Activated CD4-positive, alpha-beta memory T cell treated with anti-CD3 and anti-CD28 coated beads for 36 hours (primary cell): Measurements from ENCODE around the gene CHRM4. TPM values are rescaled to one million over a fixed set of nuclear protein-coding genes. Genes with fewer than 3 reads are reported as not detected.

ENCODE experiments used
- CTCF ChIA-PET: fragments of 350-600 bp; sonication (Branson Sonifier 250); formaldehyde crosslinking; loops from one replicate; lab custom pipeline; 2021; ENCODE audit warnings: antibody characterized with exemption, inconsistent platforms; lab: Charles Lee
- POLR2A ChIA-PET: fragments of 350-600 bp; sonication (Branson Sonifier 250); formaldehyde crosslinking; loops from one replicate; lab custom pipeline; 2021; ENCODE audit warnings: antibody characterized with exemption; lab: Charles Lee
- DNase-seq: peaks from one replicate; pipeline ENCODE4 v3.0.0-alpha.2; 2020
- H3K27ac Mint-ChIP-seq: one replicate; pipeline ENCODE4 v1.8.0; 2021; ENCODE audit warnings: mixed read lengths
- H3K27me3 Mint-ChIP-seq: one replicate; pipeline ENCODE4 v1.8.0; 2021; ENCODE audit warnings: mixed read lengths
- H3K36me3 Mint-ChIP-seq: one replicate; pipeline ENCODE4 v1.8.0; 2021; ENCODE audit warnings: mixed read lengths
- H3K4me1 Mint-ChIP-seq: one replicate; pipeline ENCODE4 v1.8.0; 2021; ENCODE audit warnings: low read depth, mixed read lengths
- H3K4me3 Mint-ChIP-seq: one replicate; pipeline ENCODE4 v1.8.0; 2021; ENCODE audit warnings: mild to moderate bottlenecking, mixed read lengths
- H3K9me3 Mint-ChIP-seq: one replicate; pipeline ENCODE4 v1.8.0; 2021; ENCODE audit warnings: mixed read lengths
- intact Hi-C: fragments of 100-400 bp; cut with micrococcal nuclease; formaldehyde crosslinking; loops from one replicate; pipeline ENCODE4 v1.15.1; 2023
- total RNA-seq, 2 experiments: library from RNA; stranded (reverse); gene quantifications; one replicate each; pipeline ENCODE4 v1.2.3, GENCODE V29; 2021

The CHRM4 gene
- total RNA-seq, 2 experiments from 2014 or later: not detected

GRCh38 chr11:46420513-46420912 lies 28.9 kb upstream of the CHRM4 start:
- ChIA-PET POLR2A (no interaction called here), CTCF (no interaction called here)
- no peak overlapping the region for H3K27ac Mint-ChIP-seq
- DNase-seq: no peak
- no peak overlapping the region for H3K4me3 Mint-ChIP-seq
- peaks cover 29% of the 10 kb centered on the region for H3K36me3 Mint-ChIP-seq
- intact Hi-C loops: no loop called here
- H3K9me3 Mint-ChIP-seq: no peaks in the 10 kb centered on the region
- no peaks in the 10 kb centered on the region for H3K27me3 Mint-ChIP-seq
- H3K4me1 Mint-ChIP-seq: no peaks in the 10 kb centered on the region

- DNase-seq: no peak
- Mint-ChIP-seq H3K27ac (no peak overlapping the region), H3K27me3 (no peaks in the 10 kb centered on the region), H3K36me3 (peaks cover 34% of the 10 kb centered on the region), H3K9me3 (no peaks in the 10 kb centered on the region), H3K4me1 (no peaks in the 10 kb centered on the region), H3K4me3 (no peak overlapping the region)
- CTCF ChIA-PET: no interaction called here
- POLR2A ChIA-PET: no interaction called here
- intact Hi-C loops: loop anchor here (10.0 kb wide), 1 partner anchor 46 kb away; no protein-coding TSS in a partner anchor
These were observed 27.2 kb upstream of the CHRM4 start for GRCh38 chr11:46418751-46419150.

GRCh38 chr11:46417711-46418110 lies 26.1 kb upstream of the CHRM4 start:
- Mint-ChIP-seq H3K9me3 (no peaks in the 10 kb centered on the region), H3K27me3 (no peaks in the 10 kb centered on the region), H3K36me3 (peaks cover 33% of the 10 kb centered on the region), H3K27ac (no peak overlapping the region), H3K4me3 (no peak overlapping the region), H3K4me1 (no peaks in the 10 kb centered on the region)
- intact Hi-C loops: loop anchor here (10.0 kb wide), 1 partner anchor 47 kb away; no protein-coding TSS in a partner anchor
- DNase-seq: no peak
- ChIA-PET POLR2A (no interaction called here), CTCF (interaction anchor here (0.6 kb wide), 1 partner anchor 947 kb away, joined by 3 read pairs; no protein-coding TSS in a partner anchor)

GRCh38 chr11:46414879-46415278 lies 23.3 kb upstream of the CHRM4 start:
- Mint-ChIP-seq H3K9me3 (no peaks in the 10 kb centered on the region), H3K27ac (no peak overlapping the region), H3K4me3 (no peak overlapping the region), H3K27me3 (no peaks in the 10 kb centered on the region), H3K4me1 (no peaks in the 10 kb centered on the region), H3K36me3 (peaks cover 24% of the 10 kb centered on the region)
- no peak for DNase-seq
- intact Hi-C loops: loop anchor here (10.0 kb wide), 1 partner anchor 50 kb away; no protein-coding TSS in a partner anchor
- POLR2A ChIA-PET: no interaction called here
- CTCF ChIA-PET: no interaction called here

- Mint-ChIP-seq H3K4me1 (no peaks in the 10 kb centered on the region), H3K36me3 (peaks cover 26% of the 10 kb centered on the region), H3K9me3 (no peaks in the 10 kb centered on the region), H3K27me3 (no peaks in the 10 kb centered on the region), H3K27ac (no peak overlapping the region), H3K4me3 (no peak overlapping the region)
- DNase-seq: no peak
- ChIA-PET POLR2A (no interaction called here), CTCF (interaction anchor here (0.8 kb wide), 1 partner anchor 75 kb away, joined by 3 read pairs; no protein-coding TSS in a partner anchor)
- intact Hi-C loops: loop anchor here (10.0 kb wide), 1 partner anchor 50 kb away; no protein-coding TSS in a partner anchor
These were observed 22.9 kb upstream of the CHRM4 start for GRCh38 chr11:46414466-46414796.

GRCh38 chr11:46413760-46414465 lies 22.3 kb upstream of the CHRM4 start:
- Mint-ChIP-seq H3K9me3 (no peaks in the 10 kb centered on the region), H3K27me3 (no peaks in the 10 kb centered on the region), H3K4me3 (no peak overlapping the region), H3K4me1 (no peaks in the 10 kb centered on the region), H3K27ac (no peak overlapping the region), H3K36me3 (peaks cover 28% of the 10 kb centered on the region)
- POLR2A ChIA-PET: no interaction called here
- no peak for DNase-seq
- CTCF ChIA-PET: interaction anchor here (0.8 kb wide), 1 partner anchor 76 kb away, joined by 3 read pairs; no protein-coding TSS in a partner anchor
- intact Hi-C loops: loop anchor here (10.0 kb wide), 1 partner anchor 51 kb away; no protein-coding TSS in a partner anchor

GRCh38 chr11:46410021-46410420 lies 18.4 kb upstream of the CHRM4 start:
- H3K4me1 Mint-ChIP-seq: no peaks in the 10 kb centered on the region
- no peak overlapping the region for H3K4me3 Mint-ChIP-seq
- no peaks in the 10 kb centered on the region for H3K27me3 Mint-ChIP-seq
- DNase-seq: no peak
- no peaks in the 10 kb centered on the region for H3K9me3 Mint-ChIP-seq
- ChIA-PET POLR2A (no interaction called here), CTCF (interaction anchor here (1.1 to 2.0 kb wide), 2 partner anchors 21 to 208 kb away, joined by 4 to 5 read pairs; no protein-coding TSS in a partner anchor)
- peaks cover 21% of the 10 kb centered on the region for H3K36me3 Mint-ChIP-seq
- no peak overlapping the region for H3K27ac Mint-ChIP-seq
- intact Hi-C loops: loop anchor here (10.0 kb wide), 1 partner anchor 55 kb away; no protein-coding TSS in a partner anchor

GRCh38 chr11:46408407-46408986 lies 16.9 kb upstream of the CHRM4 start:
- POLR2A ChIA-PET: interaction anchor here (0.6 kb wide), 1 partner anchor 187 kb away, joined by 3 read pairs; no protein-coding TSS in a partner anchor
- peaks cover 24% of the 10 kb centered on the region for H3K36me3 Mint-ChIP-seq
- DNase-seq: no peak
- H3K4me1 Mint-ChIP-seq: no peaks in the 10 kb centered on the region
- CTCF ChIA-PET: interaction anchor here (0.7 to 2.0 kb wide), 2 partner anchors 19 to 80 kb away, joined by 5 to 6 read pairs; no protein-coding TSS in a partner anchor
- H3K4me3 Mint-ChIP-seq: no peak overlapping the region
- H3K27ac Mint-ChIP-seq: no peak overlapping the region
- H3K27me3 Mint-ChIP-seq: no peaks in the 10 kb centered on the region
- intact Hi-C loops: no loop called here
- no peaks in the 10 kb centered on the region for H3K9me3 Mint-ChIP-seq

GRCh38 chr11:46407635-46408034 lies 16.1 kb upstream of the CHRM4 start:
- Mint-ChIP-seq H3K27me3 (no peaks in the 10 kb centered on the region), H3K36me3 (peaks cover 30% of the 10 kb centered on the region), H3K27ac (no peak overlapping the region), H3K4me1 (no peaks in the 10 kb centered on the region), H3K4me3 (no peak overlapping the region), H3K9me3 (no peaks in the 10 kb centered on the region)
- POLR2A ChIA-PET: no interaction called here
- CTCF ChIA-PET: no interaction called here
- DNase-seq: no peak
- intact Hi-C loops: no loop called here

- ChIA-PET POLR2A (no interaction called here), CTCF (no interaction called here)
- intact Hi-C loops: no loop called here
- Mint-ChIP-seq H3K27ac (no peak overlapping the region), H3K27me3 (no peaks in the 10 kb centered on the region), H3K36me3 (peaks cover 35% of the 10 kb centered on the region), H3K4me1 (no peaks in the 10 kb centered on the region), H3K9me3 (no peaks in the 10 kb centered on the region), H3K4me3 (no peak overlapping the region)
- no peak for DNase-seq
These were observed 13.0 kb upstream of the CHRM4 start for GRCh38 chr11:46404476-46405017.

GRCh38 chr11:46402957-46403902 lies 11.7 kb upstream of the CHRM4 start:
- peaks cover 30% of the 10 kb centered on the region for H3K36me3 Mint-ChIP-seq
- H3K27ac Mint-ChIP-seq: no peak overlapping the region
- H3K4me3 Mint-ChIP-seq: no peak overlapping the region
- H3K27me3 Mint-ChIP-seq: no peaks in the 10 kb centered on the region
- ChIA-PET POLR2A (no interaction called here), CTCF (no interaction called here)
- H3K4me1 Mint-ChIP-seq: no peaks in the 10 kb centered on the region
- H3K9me3 Mint-ChIP-seq: no peaks in the 10 kb centered on the region
- intact Hi-C loops: no loop called here
- no peak for DNase-seq
